ENCODE measurements around the gene CCDC120. TPM values are rescaled to one million over a fixed set of nuclear protein-coding genes. Genes with fewer than 3 reads are reported as not detected.

CCDC120 gene
- total and polyA plus RNA-seq, 11 donors, result 0.48 to 3.3 (median 1.1) TPM

GRCh38 chrX:49029876-49030275, 28.9 kb upstream of the CCDC120 start:
- Histone ChIP-seq H3K27ac (no peak overlapping the region), H3K27me3 (no peaks in the 10 kb centered on the region), H3K4me3 (no peak overlapping the region), H3K9me3 (no peaks in the 10 kb centered on the region), H3K36me3 (peaks cover 0 to 61% (median 41%) of the 10 kb centered on the region in 9 donors), H3K4me1 (peaks cover 0 to 8% (median 0%) of the 10 kb centered on the region in 12 donors)
- TF ChIP-seq POLR2A (IDR thresholded peaks at IDR 0.05) (no peak), CTCF (IDR thresholded peaks at IDR 0.05) (no peak)
- intact Hi-C loops (cut with DNase I), result loop anchor here in 1 of 10 donors (10.0 kb wide), 1 partner anchor 55 kb away; the partner anchor contains the start of gene KCND1
- ATAC-seq (peak in 3 of 4 donors; percentile 11 to 32 (median 27)), DNase-seq (no peak)
- whole genome bisulfite sequencing, 4 donors, result 77 to 89% (median 84%) methylated on average over 6 of the region's 6 CpGs

- peaks cover 0 to 61% (median 41%) of the 10 kb centered on the region in 9 donors for H3K36me3 ChIP-seq
- ATAC-seq, result peak in 1 of 4 donors; percentile 38
Observed at GRCh38 chrX:49030283-49030682, 28.5 kb upstream of the CCDC120 start.

GRCh38 chrX:49037883-49038475, 20.8 kb upstream of the CCDC120 start:
- 73 to 94% (median 92%) methylated on average over 10 to 15 of the region's 15 CpGs for WGBS, 4 donors
- H3K27me3 ChIP-seq, result no peaks in the 10 kb centered on the region
- H3K9me3 ChIP-seq, result peaks cover 0 to 2% (median 0%) of the 10 kb centered on the region in 12 donors
- no peak for DNase-seq
- TF ChIP-seq CTCF (IDR thresholded peaks at IDR 0.05), result no peak
- TF ChIP-seq POLR2A (IDR thresholded peaks at IDR 0.05), result no peak
- intact Hi-C loops (cut with DNase I), result loop anchor here in 1 of 10 donors (10.0 kb wide), 1 partner anchor 63 kb away; the partner anchor contains the start of gene KCND1
- peaks cover 0 to 60% (median 51%) of the 10 kb centered on the region in 9 donors for H3K36me3 ChIP-seq
- no peak overlapping the region for H3K27ac ChIP-seq
- ATAC-seq, result no peak
- peaks cover 0 to 26% (median 15%) of the 10 kb centered on the region in 12 donors for H3K4me1 ChIP-seq
- no peak overlapping the region for H3K4me3 ChIP-seq

More at GRCh38 chrX:49030283-49030682, 28.5 kb upstream of the CCDC120 start:
- no peak overlapping the region for H3K27ac ChIP-seq
- no peaks in the 10 kb centered on the region for H3K27me3 ChIP-seq
- TF ChIP-seq POLR2A (IDR thresholded peaks at IDR 0.05) (no peak), CTCF (IDR thresholded peaks at IDR 0.05) (no peak)
- H3K4me3 ChIP-seq, result no peak overlapping the region
- 73 to 80% (median 77%) methylated on average over 5 to 6 of the region's 6 CpGs for WGBS, 4 donors
- DNase-seq, result no peak
- intact Hi-C loops (cut with DNase I), result loop anchor here in 1 of 10 donors (10.0 kb wide), 1 partner anchor 55 kb away; the partner anchor contains the start of gene KCND1
- no peaks in the 10 kb centered on the region for H3K9me3 ChIP-seq
- H3K4me1 ChIP-seq, result peaks cover 0 to 8% (median 0%) of the 10 kb centered on the region in 12 donors
